ENCODE measurements around the gene TOR1B. TPM values are rescaled to one million over a fixed set of nuclear protein-coding genes. Genes with fewer than 3 reads are reported as not detected.

Gene TOR1B
- total RNA-seq, 3 donors from 2014 or later, result 22.6 to 26.7 (median 23.9) TPM

DNA sequence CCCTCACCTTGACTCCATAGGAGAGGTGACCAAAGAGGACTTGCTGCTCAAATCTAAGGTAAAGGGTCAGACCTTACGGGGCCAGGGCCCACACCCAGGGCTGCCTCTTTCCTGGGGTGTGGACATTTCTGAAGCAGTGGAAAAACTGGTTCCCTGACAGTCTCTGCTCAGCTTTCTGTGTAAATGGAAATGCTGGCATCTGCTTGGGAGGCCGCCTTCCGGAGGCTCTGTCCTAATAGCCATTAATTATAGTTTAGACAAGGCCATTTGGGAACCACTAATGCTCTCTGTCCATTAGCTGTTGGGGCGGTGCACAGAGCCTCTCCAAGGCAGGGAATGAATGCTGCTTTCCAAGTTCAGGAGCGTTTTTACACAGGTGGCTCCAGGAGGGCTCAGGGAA, 49.6 kb downstream of the TOR1B start:
- Histone ChIP-seq H3K9me3 (no peaks in the 10 kb centered on the region), H3K27me3 (no peaks in the 10 kb centered on the region), H3K36me3 (peaks cover 4% of the 10 kb centered on the region), H3K27ac (no peak overlapping the region), H3K4me1 (no peaks in the 10 kb centered on the region), H3K4me3 (no peak overlapping the region)
- DNase-seq (ENCODE audit: low spot score in 2 of 2), result no peak
- TF ChIP-seq POLR2A (IDR thresholded peaks at IDR 0.05) (no peak), POLR2AphosphoS5 (IDR thresholded peaks at IDR 0.05) (no peak)
- TF ChIP-seq, protein P1, sequence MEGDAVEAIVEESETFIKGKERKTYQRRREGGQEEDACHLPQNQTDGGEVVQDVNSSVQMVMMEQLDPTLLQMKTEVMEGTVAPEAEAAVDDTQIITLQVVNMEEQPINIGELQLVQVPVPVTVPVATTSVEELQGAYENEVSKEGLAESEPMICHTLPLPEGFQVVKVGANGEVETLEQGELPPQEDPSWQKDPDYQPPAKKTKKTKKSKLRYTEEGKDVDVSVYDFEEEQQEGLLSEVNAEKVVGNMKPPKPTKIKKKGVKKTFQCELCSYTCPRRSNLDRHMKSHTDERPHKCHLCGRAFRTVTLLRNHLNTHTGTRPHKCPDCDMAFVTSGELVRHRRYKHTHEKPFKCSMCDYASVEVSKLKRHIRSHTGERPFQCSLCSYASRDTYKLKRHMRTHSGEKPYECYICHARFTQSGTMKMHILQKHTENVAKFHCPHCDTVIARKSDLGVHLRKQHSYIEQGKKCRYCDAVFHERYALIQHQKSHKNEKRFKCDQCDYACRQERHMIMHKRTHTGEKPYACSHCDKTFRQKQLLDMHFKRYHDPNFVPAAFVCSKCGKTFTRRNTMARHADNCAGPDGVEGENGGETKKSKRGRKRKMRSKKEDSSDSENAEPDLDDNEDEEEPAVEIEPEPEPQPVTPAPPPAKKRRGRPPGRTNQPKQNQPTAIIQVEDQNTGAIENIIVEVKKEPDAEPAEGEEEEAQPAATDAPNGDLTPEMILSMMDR (IDR thresholded peaks at IDR 0.05), result no peak
- intact Hi-C loops (cut with DNase I; ENCODE audit: low total_unique reads), result no loop called here

- Histone ChIP-seq H3K27me3 (no peaks in the 10 kb centered on the region), H3K4me1 (no peaks in the 10 kb centered on the region), H3K27ac (no peak overlapping the region), H3K36me3 (peaks cover 4% of the 10 kb centered on the region), H3K4me3 (no peak overlapping the region), H3K9me3 (no peaks in the 10 kb centered on the region)
- DNase-seq (ENCODE audit: low spot score in 2 of 2), result no peak
- intact Hi-C loops (cut with DNase I; ENCODE audit: low total_unique reads), result no loop called here
- TF ChIP-seq POLR2A (IDR thresholded peaks at IDR 0.05), result no peak
- no peak for TF ChIP-seq POLR2AphosphoS5 (IDR thresholded peaks at IDR 0.05)
- TF ChIP-seq, protein P1 (IDR thresholded peaks at IDR 0.05), result no peak
Observed at GRCh38 chr9:129853614-129854013, 50.6 kb downstream of the TOR1B start.

DNA sequence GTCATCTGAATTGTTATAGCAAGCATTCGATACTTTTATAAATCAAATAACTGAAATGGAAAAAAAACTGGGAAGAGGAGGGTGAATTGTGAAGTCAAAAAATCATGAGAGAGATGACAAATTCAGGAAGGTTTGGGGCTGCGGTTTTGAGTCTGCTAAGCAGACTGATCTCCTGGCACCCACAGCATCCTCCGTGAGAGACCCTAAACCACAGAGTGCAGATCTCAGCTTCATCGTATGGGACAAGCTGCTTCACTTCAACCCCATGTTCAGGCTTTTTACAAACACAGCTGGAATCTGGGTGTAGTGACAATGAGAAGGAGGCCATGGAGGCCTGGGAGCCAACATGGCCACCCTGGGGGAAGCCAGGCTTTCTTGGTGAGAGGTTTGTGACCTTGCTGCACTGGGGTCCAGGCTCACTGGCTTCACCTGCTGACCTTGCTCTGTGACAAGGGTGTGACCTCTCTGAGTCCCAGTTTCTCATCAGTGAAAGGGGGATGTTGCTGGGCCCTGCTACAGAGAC, 51.7 kb downstream of the TOR1B start:
- Histone ChIP-seq H3K4me1 (no peaks in the 10 kb centered on the region), H3K9me3 (no peaks in the 10 kb centered on the region), H3K36me3 (peaks cover 4% of the 10 kb centered on the region), H3K4me3 (no peak overlapping the region), H3K27ac (no peak overlapping the region), H3K27me3 (no peaks in the 10 kb centered on the region)
- TF ChIP-seq, protein P1 (IDR thresholded peaks at IDR 0.05), result no peak
- TF ChIP-seq POLR2A (IDR thresholded peaks at IDR 0.05) (no peak), POLR2AphosphoS5 (IDR thresholded peaks at IDR 0.05) (no peak)
- intact Hi-C loops (cut with DNase I; ENCODE audit: low total_unique reads), result loop anchor here (5.0 kb wide), 1 partner anchor 368 kb away; no protein-coding TSS in a partner anchor
- no peak for DNase-seq (ENCODE audit: low spot score in 2 of 2)

DNA sequence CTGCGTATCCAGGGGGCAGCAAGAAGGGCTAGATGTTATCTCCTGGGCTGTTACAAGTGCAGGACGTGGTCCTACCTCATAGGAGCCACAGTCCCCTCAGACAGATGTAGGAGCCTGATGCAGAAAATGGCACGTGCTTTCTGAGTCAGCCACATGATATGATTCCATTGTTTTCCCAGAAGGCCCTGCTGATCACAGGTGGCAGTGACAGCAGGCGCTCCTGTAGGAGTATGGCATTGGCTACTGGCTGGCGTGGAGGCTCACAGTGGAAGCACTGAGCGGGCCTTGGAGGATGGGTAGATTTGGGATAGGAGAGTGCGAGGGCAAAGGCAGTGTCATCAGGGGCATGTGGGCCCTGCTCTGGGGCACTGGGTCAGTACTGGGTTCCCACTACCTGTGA, 54.2 kb downstream of the TOR1B start:
- no peak for TF ChIP-seq POLR2AphosphoS5 (IDR thresholded peaks at IDR 0.05)
- TF ChIP-seq, protein P1 (IDR thresholded peaks at IDR 0.05), result no peak
- TF ChIP-seq POLR2A (IDR thresholded peaks at IDR 0.05), result no peak
- DNase-seq (ENCODE audit: low spot score in 2 of 2), result no peak
- no peak overlapping the region for H3K27ac ChIP-seq
- no peaks in the 10 kb centered on the region for H3K36me3 ChIP-seq
- H3K4me3 ChIP-seq, result no peak overlapping the region
- no peaks in the 10 kb centered on the region for H3K9me3 ChIP-seq
- no peaks in the 10 kb centered on the region for H3K27me3 ChIP-seq
- H3K4me1 ChIP-seq, result no peaks in the 10 kb centered on the region
- intact Hi-C loops (cut with DNase I; ENCODE audit: low total_unique reads), result loop anchor here (5.0 kb wide), 1 partner anchor 365 kb away; no protein-coding TSS in a partner anchor

- intact Hi-C loops (cut with DNase I; ENCODE audit: low total_unique reads), result loop anchor here (5.0 kb wide), 1 partner anchor 364 kb away; no protein-coding TSS in a partner anchor
- Histone ChIP-seq H3K27ac (no peak overlapping the region), H3K36me3 (no peaks in the 10 kb centered on the region)
Observed at GRCh38 chr9:129858167-129858962, 55.4 kb downstream of the TOR1B start.

More at GRCh38 chr9:129858167-129858962, 55.4 kb downstream of the TOR1B start:
- Histone ChIP-seq H3K27me3 (no peaks in the 10 kb centered on the region), H3K9me3 (no peaks in the 10 kb centered on the region), H3K4me3 (no peak overlapping the region), H3K4me1 (no peaks in the 10 kb centered on the region)
- DNase-seq (ENCODE audit: low spot score in 2 of 2), result no peak
- no peak for TF ChIP-seq POLR2A (IDR thresholded peaks at IDR 0.05)
- TF ChIP-seq, protein P1 (IDR thresholded peaks at IDR 0.05), result no peak
- TF ChIP-seq POLR2AphosphoS5 (IDR thresholded peaks at IDR 0.05), result no peak

All from breast epithelium (tissue), 4 donors.